Peyer's patch (tissue), 4 donors: ENCODE results near the gene MIA2. TPM values are rescaled to one million over a fixed set of nuclear protein-coding genes. Genes with fewer than 3 reads are reported as not detected.
"Not testable (repeated sequence)": the region's sequence is repeated elsewhere in the genome, so short reads cannot be mapped to it uniquely, and the experiment has no call there.

Source experiments
- DNase-seq, 3 donors: peaks; one replicate each; pipeline ENCODE4 v3.0.0-alpha.2; 2017 to 2019
- H3K27ac ChIP-seq, 4 donors: fragments of 200-600 bp; sonication (generic); one replicate each; pipeline ENCODE4 v1.5.1; 2016 to 2019
- H3K27me3 ChIP-seq, 2 donors: fragments of 200-600 bp; sonication (generic); one replicate each; pipeline ENCODE4 v1.5.1; 2019
- H3K36me3 ChIP-seq, 3 donors: fragments of 200-600 bp; sonication (generic); one replicate each; pipeline ENCODE4 v1.5.1; 2016 to 2019
- H3K4me1 ChIP-seq, 4 donors: fragments of 200-600 bp; sonication (generic); one replicate each; pipeline ENCODE4 v1.5.1; 2016 to 2019
- H3K4me3 ChIP-seq, 4 donors: fragments of 200-600 bp; sonication (generic); 1 replicate in 3 of 4; 2 replicates in 1 of 4; pipeline ENCODE4 v1.5.1; 2016 to 2019; ENCODE audit warnings: mild to moderate bottlenecking in 1 of 4
- H3K9me3 ChIP-seq, 4 donors: fragments of 200-600 bp; sonication (generic); one replicate each; pipeline ENCODE4 v1.5.1; 2016 to 2019; ENCODE audit warnings: mild to moderate bottlenecking in 1 of 4
- POLR2A ChIP-seq, 2 donors: fragments of 450-650 bp; IDR thresholded peaks; one replicate each; pipeline ENCODE4 v1.5.1; 2017; ENCODE audit warnings: antibody characterized with exemption in 2 of 2, mild to moderate bottlenecking in 2 of 2, moderate library complexity in 2 of 2
- total RNA-seq, 4 donors: library from RNA; depleted of rRNA; stranded (reverse); fragments of >200 nt; gene quantifications; one replicate each; pipeline ENCODE4 v1.1.0, GENCODE V29; 2016
- TF ChIP-seq, protein P1 (sequence below), 6 experiments: fragments of 450-650 bp in 4 of 6; fragments of 200-600 bp in 2 of 6; sonication (generic) in 1 of 6; IDR thresholded peaks; one replicate each; pipeline ENCODE4 v1.5.1; 2017 to 2019; ENCODE audit warnings: antibody characterized with exemption in 6 of 6, mild to moderate bottlenecking in 3 of 6, moderate library complexity in 1 of 6

MIA2 gene
- total RNA-seq, 4 donors from 2014 or later: 44.6 to 143 (median 128) TPM

DNA sequence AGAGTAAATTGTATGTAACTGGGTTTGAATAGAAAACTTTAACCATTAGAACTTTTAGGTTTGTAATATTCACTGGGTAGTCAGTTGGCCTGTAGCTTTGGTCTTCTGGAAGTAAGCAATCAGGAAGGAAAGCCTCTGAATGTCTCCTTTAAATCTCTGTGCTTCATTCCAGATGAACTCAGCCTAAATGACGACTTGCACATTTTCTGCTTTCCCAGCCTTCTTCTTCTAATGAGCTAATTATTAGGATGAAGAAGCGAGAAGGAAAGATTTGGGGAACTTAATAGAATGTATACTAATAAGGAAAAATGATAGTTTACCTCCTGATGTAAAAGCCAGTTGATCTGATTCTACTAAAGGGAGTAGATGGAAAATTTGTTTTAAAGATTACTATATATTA is 90.4 kb downstream of the MIA2 start:
- Histone ChIP-seq H3K4me3 (no peak overlapping the region), H3K9me3 (no peaks in the 10 kb centered on the region), H3K27ac (no peak overlapping the region), H3K36me3 (peaks cover 0 to 82% (median 0%) of the 10 kb centered on the region in 3 donors), H3K27me3 (no peaks in the 10 kb centered on the region), H3K4me1 (no peaks in the 10 kb centered on the region)
- DNase-seq: no peak
- no peak for TF ChIP-seq POLR2A (IDR thresholded peaks at IDR 0.05)
- TF ChIP-seq, protein P1, sequence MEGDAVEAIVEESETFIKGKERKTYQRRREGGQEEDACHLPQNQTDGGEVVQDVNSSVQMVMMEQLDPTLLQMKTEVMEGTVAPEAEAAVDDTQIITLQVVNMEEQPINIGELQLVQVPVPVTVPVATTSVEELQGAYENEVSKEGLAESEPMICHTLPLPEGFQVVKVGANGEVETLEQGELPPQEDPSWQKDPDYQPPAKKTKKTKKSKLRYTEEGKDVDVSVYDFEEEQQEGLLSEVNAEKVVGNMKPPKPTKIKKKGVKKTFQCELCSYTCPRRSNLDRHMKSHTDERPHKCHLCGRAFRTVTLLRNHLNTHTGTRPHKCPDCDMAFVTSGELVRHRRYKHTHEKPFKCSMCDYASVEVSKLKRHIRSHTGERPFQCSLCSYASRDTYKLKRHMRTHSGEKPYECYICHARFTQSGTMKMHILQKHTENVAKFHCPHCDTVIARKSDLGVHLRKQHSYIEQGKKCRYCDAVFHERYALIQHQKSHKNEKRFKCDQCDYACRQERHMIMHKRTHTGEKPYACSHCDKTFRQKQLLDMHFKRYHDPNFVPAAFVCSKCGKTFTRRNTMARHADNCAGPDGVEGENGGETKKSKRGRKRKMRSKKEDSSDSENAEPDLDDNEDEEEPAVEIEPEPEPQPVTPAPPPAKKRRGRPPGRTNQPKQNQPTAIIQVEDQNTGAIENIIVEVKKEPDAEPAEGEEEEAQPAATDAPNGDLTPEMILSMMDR (IDR thresholded peaks at IDR 0.05): no peak

GRCh38 chr14:39339003-39339402 is 105.3 kb downstream of the MIA2 start:
- no peaks in the 10 kb centered on the region for H3K4me1 ChIP-seq
- H3K27ac ChIP-seq: no peak overlapping the region
- no peak for DNase-seq
- no peaks in the 10 kb centered on the region for H3K9me3 ChIP-seq
- H3K36me3 ChIP-seq: peaks cover 0 to 51% (median 0%) of the 10 kb centered on the region in 3 donors
- no peak overlapping the region for H3K4me3 ChIP-seq
- H3K27me3 ChIP-seq: no peaks in the 10 kb centered on the region
- TF ChIP-seq, protein P1 (IDR thresholded peaks at IDR 0.05): no peak
- no peak for TF ChIP-seq POLR2A (IDR thresholded peaks at IDR 0.05)

- DNase-seq, H3K4me3 ChIP-seq, H3K9me3 ChIP-seq, H3K4me1 ChIP-seq, H3K27ac ChIP-seq, H3K27me3 ChIP-seq: not testable (repeated sequence)
- peaks cover 0 to 56% (median 0%) of the 10 kb centered on the region in 3 donors for H3K36me3 ChIP-seq
These were observed 107.4 kb downstream of the MIA2 start for GRCh38 chr14:39341126-39341525.

GRCh38 chr14:39342768-39343167 is 109.1 kb downstream of the MIA2 start:
- H3K4me1 ChIP-seq: no peaks in the 10 kb centered on the region
- H3K36me3 ChIP-seq: peaks cover 0 to 57% (median 0%) of the 10 kb centered on the region in 3 donors
- H3K27me3 ChIP-seq: no peaks in the 10 kb centered on the region
- no peaks in the 10 kb centered on the region for H3K9me3 ChIP-seq
- no peak overlapping the region for H3K27ac ChIP-seq
- H3K4me3 ChIP-seq: no peak overlapping the region
- no peak for DNase-seq
- TF ChIP-seq, protein P1 (IDR thresholded peaks at IDR 0.05): no peak
- TF ChIP-seq POLR2A (IDR thresholded peaks at IDR 0.05): no peak

DNA sequence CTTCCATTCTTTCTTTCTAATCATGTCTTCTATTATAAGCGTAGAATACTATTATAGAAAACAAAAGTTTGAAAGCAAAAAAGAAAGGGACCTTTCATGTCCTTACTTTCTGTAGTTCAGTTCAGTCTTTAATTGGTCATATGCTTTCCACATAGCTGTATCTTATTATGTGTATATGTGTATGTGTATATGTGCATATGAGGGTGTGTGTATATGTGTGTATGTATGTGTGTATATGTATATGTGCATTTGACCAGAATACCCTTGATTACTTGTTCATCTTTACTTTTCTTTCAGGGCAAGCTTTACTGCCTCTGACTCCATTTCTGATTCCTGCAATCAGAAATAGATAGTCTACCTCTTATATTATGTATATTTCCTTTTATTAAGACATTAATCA is 109.9 kb downstream of the MIA2 start:
- Histone ChIP-seq H3K27ac (no peak overlapping the region), H3K36me3 (peaks cover 0 to 51% (median 0%) of the 10 kb centered on the region in 3 donors), H3K4me3 (no peak overlapping the region), H3K27me3 (no peaks in the 10 kb centered on the region), H3K9me3 (no peaks in the 10 kb centered on the region), H3K4me1 (no peaks in the 10 kb centered on the region)
- no peak for DNase-seq
- no peak for TF ChIP-seq POLR2A (IDR thresholded peaks at IDR 0.05)
- TF ChIP-seq, protein P1 (IDR thresholded peaks at IDR 0.05): no peak

GRCh38 chr14:39350866-39351265 is 117.2 kb downstream of the MIA2 start:
- TF ChIP-seq, protein P1 (IDR thresholded peaks at IDR 0.05): no peak
- Histone ChIP-seq H3K27me3 (no peaks in the 10 kb centered on the region), H3K27ac (no peak overlapping the region), H3K4me1 (no peaks in the 10 kb centered on the region), H3K4me3 (no peak overlapping the region), H3K9me3 (no peaks in the 10 kb centered on the region), H3K36me3 (peaks cover 0 to 51% (median 0%) of the 10 kb centered on the region in 3 donors)
- no peak for DNase-seq
